GM12872 (cell line): ENCODE results near the gene ACOD1.

Experiments used
- CTCF ChIP-seq: IDR thresholded peaks from 3 replicates; pipeline ENCODE4 v1.5.1; 2011; ENCODE audit warnings: low read depth, mild to moderate bottlenecking, low read length, moderate library complexity; ENCODE audit not compliant: insufficient read depth

Gene ACOD1

GRCh38 chr13:76927955-76928354 lies 20.4 kb upstream of the ACOD1 start:
- TF ChIP-seq CTCF: no peak

- no peak for TF ChIP-seq CTCF
Measured at GRCh38 chr13:76928456-76928855, 19.9 kb upstream of the ACOD1 start.

- no peak for TF ChIP-seq CTCF
Measured at GRCh38 chr13:76929320-76929719, 19.0 kb upstream of the ACOD1 start.

GRCh38 chr13:76929851-76930374 lies 18.4 kb upstream of the ACOD1 start:
- TF ChIP-seq CTCF: no peak

- no peak for TF ChIP-seq CTCF
Measured at GRCh38 chr13:76932076-76932475, 16.2 kb upstream of the ACOD1 start.

GRCh38 chr13:76934671-76935070 lies 13.6 kb upstream of the ACOD1 start:
- TF ChIP-seq CTCF: no peak

GRCh38 chr13:76936763-76937162 lies 11.5 kb upstream of the ACOD1 start:
- TF ChIP-seq CTCF: no peak
